ENCODE data around the gene PPBP.

DNA sequence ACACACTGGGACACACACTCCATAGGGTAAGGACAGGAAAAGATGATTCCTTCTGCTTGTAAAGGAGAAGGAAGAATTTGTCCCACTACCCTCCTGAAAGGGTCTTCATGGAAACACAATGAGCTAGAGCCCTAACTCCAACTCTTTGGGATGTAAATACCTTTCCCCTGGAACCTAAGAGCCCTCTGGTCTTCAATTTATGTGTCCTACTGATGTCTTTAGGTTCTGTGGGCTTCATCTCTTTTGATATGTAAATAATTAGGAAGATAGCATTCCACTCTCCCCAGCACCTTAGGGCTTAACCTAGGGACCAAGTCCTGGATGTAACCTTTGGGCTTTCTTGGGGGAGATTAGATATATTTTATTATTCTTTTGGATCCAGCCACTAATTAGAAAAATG is 44.4 kb downstream of the PPBP start:
- no peak for TF ChIP-seq FOXP2 (optimal IDR thresholded peaks at IDR 0.05; ENCODE audit: control extremely low read depth, extremely low read length, insufficient read depth)
- TF ChIP-seq EZH2 (IDR thresholded peaks at IDR 0.05), result no peak
- no peak for TF ChIP-seq POLR2AphosphoS5 (IDR thresholded peaks at IDR 0.05; ENCODE audit: borderline replicate concordance, low read depth, low read length)
